Panc1 (cell line): Measurements from ENCODE around the gene CUL1.

Experiments
- POLR2AphosphoS5 ChIP-seq: IDR thresholded peaks from 2 replicates; pipeline ENCODE4 v1.6.1; 2012; ENCODE audit warnings: mild to moderate bottlenecking, low read depth, low read length, moderate library complexity
- TCF7L2 ChIP-seq: IDR thresholded peaks from 2 replicates; pipeline ENCODE4 v1.6.1; 2011; ENCODE audit warnings: mild to moderate bottlenecking, low read depth, low read length, inconsistent platforms
- TF ChIP-seq, protein P1 (sequence below): fragments of 450-650 bp; IDR thresholded peaks from 2 replicates; pipeline ENCODE4 v1.5.1; 2017; ENCODE audit warnings: mild to moderate bottlenecking
- TF ChIP-seq, protein P2 (sequence below), 2 experiments: IDR thresholded peaks; 2 replicates each; pipeline ENCODE4 v1.6.1; 2011 to 2012; ENCODE audit warnings: low read depth in 2 of 2, control low read depth in 1 of 2, low read length in 1 of 2, mild to moderate bottlenecking in 1 of 2, moderate library complexity in 1 of 2; ENCODE audit not compliant: insufficient read depth in 1 of 2

DNA sequence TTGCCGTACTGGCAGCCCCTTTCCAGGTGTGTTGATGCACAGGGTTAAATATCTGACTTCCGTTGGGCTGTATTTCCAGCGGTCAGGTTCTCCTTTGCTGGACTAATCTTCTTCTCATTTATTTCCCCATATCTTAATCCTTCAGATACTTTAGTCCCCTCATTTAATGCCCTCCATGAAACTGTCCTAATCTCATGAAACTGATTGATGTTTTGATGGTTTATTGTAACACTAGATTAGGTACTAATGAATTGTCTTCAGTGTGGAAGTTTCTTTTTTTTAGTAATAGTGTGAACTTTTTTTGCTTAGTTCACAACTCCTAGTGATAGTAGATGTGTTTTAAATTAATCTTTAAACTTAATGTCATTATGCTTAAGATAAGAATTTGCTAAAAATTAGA lies 6.3 kb downstream of the CUL1 start:
- TF ChIP-seq POLR2AphosphoS5 (no peak), TCF7L2 (no peak)
- TF ChIP-seq, protein P1, sequence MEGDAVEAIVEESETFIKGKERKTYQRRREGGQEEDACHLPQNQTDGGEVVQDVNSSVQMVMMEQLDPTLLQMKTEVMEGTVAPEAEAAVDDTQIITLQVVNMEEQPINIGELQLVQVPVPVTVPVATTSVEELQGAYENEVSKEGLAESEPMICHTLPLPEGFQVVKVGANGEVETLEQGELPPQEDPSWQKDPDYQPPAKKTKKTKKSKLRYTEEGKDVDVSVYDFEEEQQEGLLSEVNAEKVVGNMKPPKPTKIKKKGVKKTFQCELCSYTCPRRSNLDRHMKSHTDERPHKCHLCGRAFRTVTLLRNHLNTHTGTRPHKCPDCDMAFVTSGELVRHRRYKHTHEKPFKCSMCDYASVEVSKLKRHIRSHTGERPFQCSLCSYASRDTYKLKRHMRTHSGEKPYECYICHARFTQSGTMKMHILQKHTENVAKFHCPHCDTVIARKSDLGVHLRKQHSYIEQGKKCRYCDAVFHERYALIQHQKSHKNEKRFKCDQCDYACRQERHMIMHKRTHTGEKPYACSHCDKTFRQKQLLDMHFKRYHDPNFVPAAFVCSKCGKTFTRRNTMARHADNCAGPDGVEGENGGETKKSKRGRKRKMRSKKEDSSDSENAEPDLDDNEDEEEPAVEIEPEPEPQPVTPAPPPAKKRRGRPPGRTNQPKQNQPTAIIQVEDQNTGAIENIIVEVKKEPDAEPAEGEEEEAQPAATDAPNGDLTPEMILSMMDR = no peak
- TF ChIP-seq, protein P2, sequence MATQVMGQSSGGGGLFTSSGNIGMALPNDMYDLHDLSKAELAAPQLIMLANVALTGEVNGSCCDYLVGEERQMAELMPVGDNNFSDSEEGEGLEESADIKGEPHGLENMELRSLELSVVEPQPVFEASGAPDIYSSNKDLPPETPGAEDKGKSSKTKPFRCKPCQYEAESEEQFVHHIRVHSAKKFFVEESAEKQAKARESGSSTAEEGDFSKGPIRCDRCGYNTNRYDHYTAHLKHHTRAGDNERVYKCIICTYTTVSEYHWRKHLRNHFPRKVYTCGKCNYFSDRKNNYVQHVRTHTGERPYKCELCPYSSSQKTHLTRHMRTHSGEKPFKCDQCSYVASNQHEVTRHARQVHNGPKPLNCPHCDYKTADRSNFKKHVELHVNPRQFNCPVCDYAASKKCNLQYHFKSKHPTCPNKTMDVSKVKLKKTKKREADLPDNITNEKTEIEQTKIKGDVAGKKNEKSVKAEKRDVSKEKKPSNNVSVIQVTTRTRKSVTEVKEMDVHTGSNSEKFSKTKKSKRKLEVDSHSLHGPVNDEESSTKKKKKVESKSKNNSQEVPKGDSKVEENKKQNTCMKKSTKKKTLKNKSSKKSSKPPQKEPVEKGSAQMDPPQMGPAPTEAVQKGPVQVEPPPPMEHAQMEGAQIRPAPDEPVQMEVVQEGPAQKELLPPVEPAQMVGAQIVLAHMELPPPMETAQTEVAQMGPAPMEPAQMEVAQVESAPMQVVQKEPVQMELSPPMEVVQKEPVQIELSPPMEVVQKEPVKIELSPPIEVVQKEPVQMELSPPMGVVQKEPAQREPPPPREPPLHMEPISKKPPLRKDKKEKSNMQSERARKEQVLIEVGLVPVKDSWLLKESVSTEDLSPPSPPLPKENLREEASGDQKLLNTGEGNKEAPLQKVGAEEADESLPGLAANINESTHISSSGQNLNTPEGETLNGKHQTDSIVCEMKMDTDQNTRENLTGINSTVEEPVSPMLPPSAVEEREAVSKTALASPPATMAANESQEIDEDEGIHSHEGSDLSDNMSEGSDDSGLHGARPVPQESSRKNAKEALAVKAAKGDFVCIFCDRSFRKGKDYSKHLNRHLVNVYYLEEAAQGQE (IDR thresholded peaks at IDR 0.05; ENCODE audit: insufficient read depth in 1 of 2, low read depth in 2 of 2, low read length in 1 of 2) = no peak
